NCI-H187 treated with DMSO at 0.1 percent for 48 hours (cell line): Measurements from ENCODE around the gene MOB2.

Source experiments
- DNase-seq: peaks from one replicate; lab custom pipeline; 2025; lab: John Stamatoyannopoulos, UW

MOB2 gene

GRCh38 chr11:1486054-1486825 lies at the start of gene MOB2:
MOB2 (minus strand) TSS chr11:1486779; CDS start chr11:1486556, 223 bp downstream.
- no peak for DNase-seq

- DNase-seq: no peak
Observed at GRCh38 chr11:1534682-1535081, 48.1 kb upstream of the MOB2 start.

DNA sequence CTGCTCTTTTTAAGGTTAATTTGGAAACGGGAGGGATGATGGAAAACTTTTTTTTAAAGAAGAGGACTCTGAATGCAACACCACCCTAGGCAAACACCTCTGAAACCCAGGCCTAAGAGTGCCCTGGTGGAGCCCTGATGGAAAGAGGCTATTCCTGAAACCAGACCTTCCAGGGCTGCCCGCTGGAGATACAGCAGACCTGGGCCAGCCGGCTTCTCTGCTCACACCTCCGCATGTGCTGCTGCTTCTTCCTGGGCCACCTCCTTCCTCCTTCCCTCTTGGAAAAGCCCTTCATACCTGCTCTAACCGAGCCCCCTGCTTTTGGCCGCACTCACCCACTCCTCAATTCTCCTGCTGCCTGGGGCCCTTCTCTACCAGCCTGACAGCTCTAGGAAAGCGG lies 47.6 kb upstream of the MOB2 start:
- no peak for DNase-seq

- DNase-seq: no peak
Observed at GRCh38 chr11:1533342-1533725, 46.8 kb upstream of the MOB2 start.

- DNase-seq: no peak
Observed at GRCh38 chr11:1532606-1533341, 46.2 kb upstream of the MOB2 start.

- no peak for DNase-seq
Observed at GRCh38 chr11:1532014-1532586, 45.5 kb upstream of the MOB2 start.

- DNase-seq: no peak
Observed at GRCh38 chr11:1531449-1532013, 45.0 kb upstream of the MOB2 start.

GRCh38 chr11:1530686-1531448 lies 44.3 kb upstream of the MOB2 start:
- no peak for DNase-seq

DNA sequence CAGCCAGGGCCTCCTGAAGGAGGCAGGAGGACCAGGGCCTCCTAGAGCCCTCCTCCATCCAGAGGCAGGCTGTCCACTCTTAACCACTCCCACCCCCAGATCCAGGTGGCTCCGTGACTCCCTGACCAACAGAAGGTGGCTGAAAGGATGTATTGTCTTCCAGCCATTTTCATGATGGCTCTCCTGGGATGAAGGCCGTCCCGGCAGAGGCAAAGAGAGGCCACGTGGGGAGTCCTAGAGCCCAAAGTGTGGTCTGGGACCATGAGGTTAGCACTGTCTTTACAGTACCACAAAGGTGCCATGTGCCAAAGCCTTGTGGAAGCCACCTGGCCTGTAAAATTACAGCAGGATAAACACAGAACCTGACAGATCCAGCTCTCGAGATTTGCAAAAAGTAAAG lies 43.2 kb upstream of the MOB2 start:
- DNase-seq: no peak

- no peak for DNase-seq
Observed at GRCh38 chr11:1529286-1529685, 42.7 kb upstream of the MOB2 start.

DNA sequence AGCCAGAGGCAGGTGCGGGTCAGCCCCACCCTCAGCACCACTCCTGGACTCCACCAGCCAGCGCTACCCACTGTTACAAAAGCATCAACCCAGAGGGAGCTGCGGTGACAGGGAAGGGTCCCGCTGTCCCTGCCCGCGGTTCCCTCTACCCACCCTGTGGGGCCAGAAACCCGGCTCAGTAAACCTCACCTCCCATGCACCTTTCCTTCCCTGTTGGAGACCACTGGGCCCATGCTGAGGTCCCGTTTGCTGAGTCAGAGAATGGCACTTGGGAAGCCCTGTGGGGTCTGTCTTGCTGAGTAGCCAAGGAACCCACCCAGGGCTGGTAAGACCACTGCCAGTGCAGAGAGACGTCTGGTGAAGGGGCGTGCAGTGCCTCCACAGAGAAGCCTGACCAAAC lies 42.1 kb upstream of the MOB2 start:
- no peak for DNase-seq

DNA sequence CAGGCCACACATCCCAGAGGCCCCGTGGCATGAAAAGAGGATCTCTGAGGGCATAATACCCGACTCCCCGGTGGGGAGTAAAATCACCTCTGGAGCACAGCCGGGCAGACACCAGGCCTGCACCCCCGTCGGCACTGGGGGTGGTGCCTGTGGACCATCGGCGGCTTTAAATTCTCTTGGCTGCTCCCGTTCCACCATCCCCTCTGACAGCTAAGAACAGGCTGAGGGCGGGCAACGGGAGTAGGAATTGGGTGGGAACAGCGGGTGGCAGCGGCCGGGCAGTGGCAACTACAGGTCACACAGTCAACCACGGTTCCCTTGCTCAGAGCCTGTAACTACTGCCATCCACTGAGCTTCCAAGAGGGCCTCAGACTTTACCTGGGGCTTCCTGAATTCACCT lies 40.2 kb upstream of the MOB2 start:
- DNase-seq: no peak

DNA sequence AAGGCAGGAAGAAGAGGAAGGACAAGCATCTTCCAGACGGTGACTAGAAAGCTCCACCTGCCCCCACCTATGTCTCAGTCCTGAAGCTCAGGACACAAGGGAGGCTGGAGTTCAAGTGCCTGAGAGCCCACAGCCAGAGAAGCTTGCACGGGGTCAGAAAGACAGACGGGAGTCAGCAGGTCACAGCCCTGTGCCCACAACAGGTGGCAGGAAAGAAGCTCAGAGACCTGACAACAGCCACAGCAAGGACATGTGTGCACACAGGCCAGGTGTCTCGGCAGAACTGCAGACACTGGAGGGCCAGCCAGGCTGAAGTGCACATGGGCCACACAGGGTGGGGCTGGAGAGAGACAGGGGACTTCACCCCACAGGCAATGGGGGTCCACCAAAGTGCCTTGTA lies 37.2 kb upstream of the MOB2 start:
- no peak for DNase-seq

GRCh38 chr11:1523077-1523476 lies 36.5 kb upstream of the MOB2 start:
- DNase-seq: no peak

DNA sequence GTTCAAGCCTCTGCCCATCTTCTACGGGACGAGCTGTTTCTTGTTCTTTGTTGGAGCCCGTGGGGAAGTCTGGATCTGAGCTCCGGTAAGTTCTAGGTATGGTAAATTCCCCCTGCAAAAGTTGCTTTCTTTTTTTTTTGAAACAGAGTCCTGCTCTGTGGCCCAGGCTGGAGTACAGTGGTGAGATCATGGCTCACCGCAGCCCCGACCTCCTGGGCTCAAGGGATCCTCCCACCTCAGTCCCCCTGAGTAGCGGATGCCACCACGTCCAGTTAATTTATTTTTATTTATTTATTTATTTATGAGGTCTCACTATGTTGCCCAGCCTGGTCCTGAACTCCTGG lies 35.5 kb upstream of the MOB2 start:
- no peak for DNase-seq

DNA sequence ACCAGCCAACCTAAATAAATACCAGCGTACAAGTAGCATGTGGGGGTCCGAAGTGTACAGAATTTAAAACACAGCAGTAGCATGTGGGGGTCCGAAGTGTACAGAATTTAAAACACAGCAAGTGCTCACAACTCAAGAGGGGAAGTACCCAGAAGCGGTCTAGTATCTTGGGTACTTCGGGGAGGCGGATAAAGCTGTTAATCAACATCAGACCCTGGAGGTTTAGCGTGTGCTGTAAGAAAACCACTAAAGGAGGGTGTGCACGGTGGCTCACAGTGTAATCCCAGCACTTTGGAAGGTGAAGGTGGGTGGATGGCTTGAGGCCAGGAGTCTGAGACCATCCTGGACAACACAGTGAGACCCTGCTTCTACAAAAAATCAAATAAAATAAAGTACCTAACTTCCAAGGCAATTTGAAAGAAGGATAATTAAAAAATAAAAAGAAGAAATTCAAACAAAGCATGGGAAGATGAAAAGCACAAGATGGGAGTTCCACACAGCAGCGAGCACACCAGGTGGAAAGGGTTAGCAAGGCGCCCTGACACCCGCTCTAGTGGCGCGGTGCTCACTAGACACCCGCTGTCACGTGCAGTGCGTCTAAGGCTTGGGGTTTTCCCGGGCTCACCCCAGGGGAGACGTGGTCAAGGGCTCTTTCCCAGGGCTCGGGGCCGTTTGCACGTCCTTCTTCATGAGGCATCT lies 35.0 kb upstream of the MOB2 start:
- DNase-seq: no peak

DNA sequence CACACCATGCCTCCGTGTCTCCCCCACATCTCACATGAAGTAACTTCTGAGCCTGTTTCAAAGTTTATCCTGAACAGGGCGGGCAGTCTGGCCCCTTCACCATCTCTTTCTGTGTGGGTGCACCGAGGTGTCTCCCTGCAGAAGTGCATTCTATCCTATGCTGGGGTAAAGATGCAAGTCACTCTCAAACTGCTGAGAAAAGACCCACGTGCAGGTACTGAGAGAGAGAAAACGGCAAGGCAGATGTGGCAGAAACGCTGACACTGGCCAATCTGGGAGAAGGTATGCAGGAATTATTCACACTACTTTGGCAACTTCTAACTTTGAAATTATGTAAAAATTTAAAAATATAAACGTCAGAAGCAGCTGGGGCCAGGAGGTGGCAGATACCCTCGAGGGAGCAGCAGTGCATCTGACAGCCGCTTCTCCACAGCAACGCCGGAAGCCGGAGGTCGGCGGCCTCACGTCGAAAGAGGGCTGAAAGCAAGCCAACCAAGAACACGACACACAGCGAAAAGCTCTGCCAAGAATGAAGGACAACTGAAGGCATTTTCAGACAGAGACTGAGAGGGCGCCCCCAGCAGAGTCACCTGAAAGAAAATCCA lies 34.2 kb upstream of the MOB2 start:
- DNase-seq: no peak

DNA sequence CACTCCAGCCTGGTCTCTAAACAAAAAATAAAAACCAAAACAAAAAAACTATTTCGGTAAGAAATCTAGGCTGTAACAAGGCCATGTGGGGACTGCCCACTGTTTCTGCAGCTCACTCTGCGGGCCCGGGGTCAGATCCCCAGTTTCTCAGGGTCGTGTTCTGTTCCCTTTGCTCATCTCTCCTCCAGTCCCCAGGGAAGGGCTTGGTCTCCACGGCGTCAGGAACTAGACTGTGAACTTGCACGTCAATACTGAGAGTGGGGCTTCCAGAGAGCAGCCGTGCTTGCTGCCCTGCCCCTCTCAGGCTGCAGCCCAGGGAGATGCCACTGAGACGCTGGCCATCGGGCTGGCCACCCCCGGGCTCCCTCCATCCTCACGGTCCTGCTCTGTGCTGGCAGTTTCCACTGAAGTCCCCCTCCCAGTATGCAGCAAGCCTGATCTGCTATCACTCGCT lies 33.7 kb upstream of the MOB2 start:
- DNase-seq: no peak

DNA sequence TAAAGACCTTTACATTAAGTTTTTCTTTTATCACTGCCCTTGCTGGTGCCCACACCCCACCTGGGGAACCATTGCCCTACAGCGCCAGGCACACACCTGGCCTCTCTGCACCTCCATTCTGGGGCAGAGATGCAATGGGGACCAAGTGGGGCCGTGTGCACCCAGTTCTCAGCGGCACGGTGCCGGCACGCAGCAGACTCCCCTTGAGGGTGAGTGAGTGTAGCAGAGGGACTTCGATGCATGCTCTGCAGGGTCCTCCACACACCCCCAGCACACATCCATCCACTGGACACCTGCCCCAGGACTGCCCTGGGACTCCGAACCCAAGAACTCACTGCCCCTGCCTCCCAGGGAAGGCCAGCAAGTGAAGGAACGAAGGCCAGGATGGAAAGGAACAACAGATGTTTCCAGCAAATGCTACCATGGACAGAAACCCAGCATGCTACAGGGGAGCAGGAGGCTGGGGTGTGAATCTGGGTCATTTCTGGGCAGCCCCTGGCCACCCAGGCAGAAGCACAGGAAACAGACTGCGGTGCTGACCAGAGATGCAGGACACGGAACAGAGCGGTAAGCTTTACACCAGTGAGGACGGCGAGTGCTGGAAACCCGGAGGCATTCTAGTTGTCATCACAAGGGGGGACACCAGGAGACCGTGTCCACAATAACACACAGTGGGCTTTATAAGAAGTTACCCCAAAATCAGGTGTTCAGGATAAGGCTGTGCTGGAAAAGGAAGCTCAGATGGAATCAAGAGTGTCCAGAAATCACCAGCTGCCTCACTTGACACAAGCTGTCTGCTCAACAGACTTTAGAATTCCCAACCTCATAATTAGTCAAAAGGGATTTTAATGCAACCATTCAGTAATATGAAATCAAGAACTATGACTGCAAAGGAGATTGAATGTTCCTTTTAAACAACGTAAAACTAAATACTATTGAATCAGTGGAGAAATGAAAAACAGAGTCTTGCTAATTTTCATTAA lies 32.7 kb upstream of the MOB2 start:
- DNase-seq: no peak

DNA sequence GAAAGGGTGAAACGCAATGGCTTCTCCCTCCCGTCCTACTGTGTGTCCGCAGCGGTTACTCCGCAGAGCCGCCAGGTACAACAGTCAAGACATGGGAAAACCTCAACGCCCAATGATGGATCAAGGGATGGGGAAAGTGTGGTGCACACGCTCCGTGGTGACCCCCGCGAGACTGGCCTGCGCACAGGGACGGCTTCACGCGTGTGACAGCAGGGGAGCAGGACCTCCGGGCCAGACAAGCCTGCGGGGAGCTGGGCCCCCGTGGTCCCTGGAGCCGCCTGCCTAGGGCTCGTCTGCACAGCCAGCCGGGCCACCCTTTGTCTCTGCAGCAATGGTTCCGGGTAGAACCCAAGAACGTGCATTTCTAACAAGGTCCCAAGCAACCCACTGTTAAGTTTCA lies 31.7 kb upstream of the MOB2 start:
- DNase-seq: no peak
